Subcutaneous adipose tissue (tissue), 4 donors: Measurements from ENCODE around the gene SCO1. TPM values are rescaled to one million over a fixed set of nuclear protein-coding genes. Genes with fewer than 3 reads are reported as not detected.

Experiments
- CTCF ChIP-seq: fragments of 450-650 bp; IDR thresholded peaks from one replicate; pipeline ENCODE4 v1.5.1; 2016; ENCODE audit warnings: low read depth, mild to moderate bottlenecking, control low read depth, antibody characterized with exemption, moderate library complexity
- total RNA-seq, 4 donors: library from RNA; depleted of rRNA; stranded (reverse); fragments of >200 nt; gene quantifications; one replicate each; pipeline ENCODE4 v1.1.0, GENCODE V29; 2016

The SCO1 gene
- total RNA-seq, 4 donors from 2014 or later = 12.8 to 28.3 (median 21.0) TPM

- TF ChIP-seq CTCF = no peak
These were observed 63.5 kb downstream of the SCO1 start for GRCh38 chr17:10633738-10634379.

- TF ChIP-seq CTCF = no peak
These were observed 65.6 kb downstream of the SCO1 start for GRCh38 chr17:10631701-10632100.

GRCh38 chr17:10631048-10631700 lies 66.2 kb downstream of the SCO1 start:
- TF ChIP-seq CTCF = no peak

- no peak for TF ChIP-seq CTCF
These were observed 67.6 kb downstream of the SCO1 start for GRCh38 chr17:10629706-10630105.

- no peak for TF ChIP-seq CTCF
These were observed 68.6 kb downstream of the SCO1 start for GRCh38 chr17:10628756-10629155.

GRCh38 chr17:10626390-10626789 lies 70.9 kb downstream of the SCO1 start:
- no peak for TF ChIP-seq CTCF

- TF ChIP-seq CTCF = no peak
These were observed 72.4 kb downstream of the SCO1 start for GRCh38 chr17:10624969-10625368.
